Thyroid gland (tissue), 4 donors: ENCODE data around the gene SLCO2A1.

ENCODE experiments used
- CTCF ChIP-seq, 6 experiments: fragments of 200-600 bp in 3 of 6; fragments of 450-650 bp in 3 of 6; sonication (generic) in 3 of 6; IDR thresholded peaks; one replicate each; pipeline ENCODE4 v1.5.1; 2016 to 2019; ENCODE audit warnings: antibody characterized with exemption in 6 of 6, mild to moderate bottlenecking in 2 of 6, inconsistent platforms in 1 of 6, moderate library complexity in 1 of 6
- POLR2A ChIP-seq, 2 donors: fragments of 450-650 bp; IDR thresholded peaks; one replicate each; pipeline ENCODE4 v1.6.1; 2017; ENCODE audit warnings: antibody characterized with exemption in 2 of 2, mild to moderate bottlenecking in 2 of 2, moderate library complexity in 1 of 2

- TF ChIP-seq CTCF (IDR thresholded peaks at IDR 0.05) (no peak), POLR2A (IDR thresholded peaks at IDR 0.05) (no peak)
Observed at GRCh38 chr3:134038716-134039115, 9.0 kb upstream of the SLCO2A1 start.
